ENCODE results near the gene FAM118A. TPM values are rescaled to one million over a fixed set of nuclear protein-coding genes. Genes with fewer than 3 reads are reported as not detected.

FAM118A gene
- total and polyA plus RNA-seq, 2 experiments from 2014 or later: 11.9 to 20.3 TPM

DNA sequence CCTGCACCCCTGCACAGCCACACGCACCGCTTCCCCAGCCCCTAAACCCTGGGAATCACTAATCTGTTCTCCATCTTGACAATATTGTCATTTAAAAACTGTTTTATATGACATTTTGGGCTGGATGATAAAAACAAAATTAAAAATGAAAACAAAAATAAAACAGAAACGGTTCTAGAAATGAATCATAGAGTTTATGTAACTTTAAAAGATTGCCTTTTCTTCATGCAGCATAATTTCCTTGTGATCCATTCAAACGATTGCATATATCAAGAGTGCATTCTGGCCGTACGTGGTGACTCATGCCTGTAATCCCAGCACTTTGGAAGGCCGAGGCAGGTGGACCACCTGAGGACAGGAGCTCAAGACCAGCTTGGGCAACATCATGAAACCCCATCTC lies 6.6 kb upstream of the FAM118A start:
- no peaks in the 10 kb centered on the region for H3K79me2 ChIP-seq (replicated peaks; ENCODE audit: insufficient read depth)
- H2AFZ ChIP-seq: no peak overlapping the region
- no peaks in the 10 kb centered on the region for H3K36me3 ChIP-seq (ENCODE audit: insufficient read depth)
- Mint-ChIP-seq H3K4me1 (peaks cover 15% of the 10 kb centered on the region), H3K9me3 (no peaks in the 10 kb centered on the region), H3K36me3 (ENCODE audit: low read depth) (no peaks in the 10 kb centered on the region), H3K4me3 (no peak overlapping the region), H3K27me3 (ENCODE audit: insufficient read depth, low read depth, poor library complexity) (peaks cover 14% of the 10 kb centered on the region), H3K27ac (no peak overlapping the region)
- no peaks in the 10 kb centered on the region for H3K27me3 ChIP-seq (ENCODE audit: insufficient read depth)
- H3K4me1 ChIP-seq (ENCODE audit: insufficient read depth): peaks cover 9% of the 10 kb centered on the region; the same call in 1 of the 2 replicates
- H3K4me3 ChIP-seq: no peak overlapping the region
- H3F3A ChIP-seq (replicated peaks; ENCODE audit: low read depth): peaks cover 2% of the 10 kb centered on the region; the same call in 1 of the 2 replicates
- ATAC-seq (no peak), DNase-seq (ENCODE audit: low spot score) (no peak)
- H3K27ac ChIP-seq (ENCODE audit: low read depth): no peak overlapping the region
- no peak for TF ChIP-seq CREB1 (CRISPR knock-in tag; IDR thresholded peaks at IDR 0.05; ENCODE audit: low read depth)
- TF ChIP-seq, protein P1, sequence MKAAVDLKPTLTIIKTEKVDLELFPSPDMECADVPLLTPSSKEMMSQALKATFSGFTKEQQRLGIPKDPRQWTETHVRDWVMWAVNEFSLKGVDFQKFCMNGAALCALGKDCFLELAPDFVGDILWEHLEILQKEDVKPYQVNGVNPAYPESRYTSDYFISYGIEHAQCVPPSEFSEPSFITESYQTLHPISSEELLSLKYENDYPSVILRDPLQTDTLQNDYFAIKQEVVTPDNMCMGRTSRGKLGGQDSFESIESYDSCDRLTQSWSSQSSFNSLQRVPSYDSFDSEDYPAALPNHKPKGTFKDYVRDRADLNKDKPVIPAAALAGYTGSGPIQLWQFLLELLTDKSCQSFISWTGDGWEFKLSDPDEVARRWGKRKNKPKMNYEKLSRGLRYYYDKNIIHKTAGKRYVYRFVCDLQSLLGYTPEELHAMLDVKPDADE (IDR thresholded peaks at IDR 0.05): no peak
- H4K20me1 ChIP-seq (replicated peaks; ENCODE audit: insufficient read depth): no peaks in the 10 kb centered on the region
- H3K4me2 ChIP-seq: no peak overlapping the region
- 0 out of 2 replicates have a peak, but pooled peaks cover 2% of the 10 kb centered on the region for H3K9me2 ChIP-seq (ENCODE audit: insufficient read depth)

DNA sequence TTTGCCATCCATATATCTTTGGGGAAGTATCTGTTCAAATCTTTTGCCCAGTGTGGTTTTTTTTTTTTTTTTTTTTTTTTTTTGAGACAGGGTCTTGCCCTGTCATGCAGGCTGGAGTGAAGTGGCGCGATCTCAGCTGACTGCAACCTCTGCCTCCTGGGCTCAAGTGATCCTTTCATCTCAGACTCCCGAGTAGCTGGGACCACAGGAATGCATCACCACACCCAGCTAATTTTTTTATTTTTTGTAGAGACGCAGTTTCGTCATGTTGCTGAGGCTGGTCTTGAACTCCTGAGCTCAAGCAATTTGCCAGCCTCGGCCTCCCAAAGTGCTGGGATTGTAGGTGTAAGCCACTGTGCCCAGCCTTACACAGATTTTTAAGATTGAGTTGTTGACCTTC lies 4.8 kb upstream of the FAM118A start:
- Histone ChIP-seq H3K79me2 (replicated peaks; ENCODE audit: insufficient read depth) (no peaks in the 10 kb centered on the region), H3F3A (replicated peaks; ENCODE audit: low read depth) (peaks cover 14% of the 10 kb centered on the region)
- TF ChIP-seq, protein P2, sequence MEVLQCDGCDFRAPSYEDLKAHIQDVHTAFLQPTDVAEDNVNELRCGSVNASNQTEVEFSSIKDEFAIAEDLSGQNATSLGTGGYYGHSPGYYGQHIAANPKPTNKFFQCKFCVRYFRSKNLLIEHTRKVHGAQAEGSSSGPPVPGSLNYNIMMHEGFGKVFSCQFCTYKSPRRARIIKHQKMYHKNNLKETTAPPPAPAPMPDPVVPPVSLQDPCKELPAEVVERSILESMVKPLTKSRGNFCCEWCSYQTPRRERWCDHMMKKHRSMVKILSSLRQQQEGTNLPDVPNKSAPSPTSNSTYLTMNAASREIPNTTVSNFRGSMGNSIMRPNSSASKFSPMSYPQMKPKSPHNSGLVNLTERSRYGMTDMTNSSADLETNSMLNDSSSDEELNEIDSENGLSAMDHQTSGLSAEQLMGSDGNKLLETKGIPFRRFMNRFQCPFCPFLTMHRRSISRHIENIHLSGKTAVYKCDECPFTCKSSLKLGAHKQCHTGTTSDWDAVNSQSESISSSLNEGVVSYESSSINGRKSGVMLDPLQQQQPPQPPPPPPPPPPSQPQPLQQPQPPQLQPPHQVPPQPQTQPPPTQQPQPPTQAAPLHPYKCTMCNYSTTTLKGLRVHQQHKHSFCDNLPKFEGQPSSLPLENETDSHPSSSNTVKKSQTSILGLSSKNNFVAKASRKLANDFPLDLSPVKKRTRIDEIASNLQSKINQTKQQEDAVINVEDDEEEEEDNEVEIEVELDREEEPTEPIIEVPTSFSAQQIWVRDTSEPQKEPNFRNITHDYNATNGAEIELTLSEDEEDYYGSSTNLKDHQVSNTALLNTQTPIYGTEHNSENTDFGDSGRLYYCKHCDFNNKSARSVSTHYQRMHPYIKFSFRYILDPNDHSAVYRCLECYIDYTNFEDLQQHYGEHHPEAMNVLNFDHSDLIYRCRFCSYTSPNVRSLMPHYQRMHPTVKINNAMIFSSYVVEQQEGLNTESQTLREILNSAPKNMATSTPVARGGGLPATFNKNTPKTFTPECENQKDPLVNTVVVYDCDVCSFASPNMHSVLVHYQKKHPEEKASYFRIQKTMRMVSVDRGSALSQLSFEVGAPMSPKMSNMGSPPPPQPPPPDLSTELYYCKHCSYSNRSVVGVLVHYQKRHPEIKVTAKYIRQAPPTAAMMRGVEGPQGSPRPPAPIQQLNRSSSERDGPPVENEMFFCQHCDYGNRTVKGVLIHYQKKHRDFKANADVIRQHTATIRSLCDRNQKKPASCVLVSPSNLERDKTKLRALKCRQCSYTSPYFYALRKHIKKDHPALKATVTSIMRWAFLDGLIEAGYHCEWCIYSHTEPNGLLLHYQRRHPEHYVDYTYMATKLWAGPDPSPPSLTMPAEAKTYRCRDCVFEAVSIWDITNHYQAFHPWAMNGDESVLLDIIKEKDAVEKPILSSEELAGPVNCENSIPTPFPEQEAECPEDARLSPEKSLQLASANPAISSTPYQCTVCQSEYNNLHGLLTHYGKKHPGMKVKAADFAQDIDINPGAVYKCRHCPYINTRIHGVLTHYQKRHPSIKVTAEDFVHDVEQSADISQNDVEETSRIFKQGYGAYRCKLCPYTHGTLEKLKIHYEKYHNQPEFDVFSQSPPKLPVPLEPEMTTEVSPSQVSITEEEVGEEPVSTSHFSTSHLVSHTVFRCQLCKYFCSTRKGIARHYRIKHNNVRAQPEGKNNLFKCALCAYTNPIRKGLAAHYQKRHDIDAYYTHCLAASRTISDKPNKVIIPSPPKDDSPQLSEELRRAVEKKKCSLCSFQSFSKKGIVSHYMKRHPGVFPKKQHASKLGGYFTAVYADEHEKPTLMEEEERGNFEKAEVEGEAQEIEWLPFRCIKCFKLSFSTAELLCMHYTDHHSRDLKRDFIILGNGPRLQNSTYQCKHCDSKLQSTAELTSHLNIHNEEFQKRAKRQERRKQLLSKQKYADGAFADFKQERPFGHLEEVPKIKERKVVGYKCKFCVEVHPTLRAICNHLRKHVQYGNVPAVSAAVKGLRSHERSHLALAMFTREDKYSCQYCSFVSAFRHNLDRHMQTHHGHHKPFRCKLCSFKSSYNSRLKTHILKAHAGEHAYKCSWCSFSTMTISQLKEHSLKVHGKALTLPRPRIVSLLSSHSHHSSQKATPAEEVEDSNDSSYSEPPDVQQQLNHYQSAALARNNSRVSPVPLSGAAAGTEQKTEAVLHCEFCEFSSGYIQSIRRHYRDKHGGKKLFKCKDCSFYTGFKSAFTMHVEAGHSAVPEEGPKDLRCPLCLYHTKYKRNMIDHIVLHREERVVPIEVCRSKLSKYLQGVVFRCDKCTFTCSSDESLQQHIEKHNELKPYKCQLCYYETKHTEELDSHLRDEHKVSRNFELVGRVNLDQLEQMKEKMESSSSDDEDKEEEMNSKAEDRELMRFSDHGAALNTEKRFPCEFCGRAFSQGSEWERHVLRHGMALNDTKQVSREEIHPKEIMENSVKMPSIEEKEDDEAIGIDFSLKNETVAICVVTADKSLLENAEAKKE (CRISPR knock-in tag; IDR thresholded peaks at IDR 0.05): no peak
- TF ChIP-seq, protein P3, sequence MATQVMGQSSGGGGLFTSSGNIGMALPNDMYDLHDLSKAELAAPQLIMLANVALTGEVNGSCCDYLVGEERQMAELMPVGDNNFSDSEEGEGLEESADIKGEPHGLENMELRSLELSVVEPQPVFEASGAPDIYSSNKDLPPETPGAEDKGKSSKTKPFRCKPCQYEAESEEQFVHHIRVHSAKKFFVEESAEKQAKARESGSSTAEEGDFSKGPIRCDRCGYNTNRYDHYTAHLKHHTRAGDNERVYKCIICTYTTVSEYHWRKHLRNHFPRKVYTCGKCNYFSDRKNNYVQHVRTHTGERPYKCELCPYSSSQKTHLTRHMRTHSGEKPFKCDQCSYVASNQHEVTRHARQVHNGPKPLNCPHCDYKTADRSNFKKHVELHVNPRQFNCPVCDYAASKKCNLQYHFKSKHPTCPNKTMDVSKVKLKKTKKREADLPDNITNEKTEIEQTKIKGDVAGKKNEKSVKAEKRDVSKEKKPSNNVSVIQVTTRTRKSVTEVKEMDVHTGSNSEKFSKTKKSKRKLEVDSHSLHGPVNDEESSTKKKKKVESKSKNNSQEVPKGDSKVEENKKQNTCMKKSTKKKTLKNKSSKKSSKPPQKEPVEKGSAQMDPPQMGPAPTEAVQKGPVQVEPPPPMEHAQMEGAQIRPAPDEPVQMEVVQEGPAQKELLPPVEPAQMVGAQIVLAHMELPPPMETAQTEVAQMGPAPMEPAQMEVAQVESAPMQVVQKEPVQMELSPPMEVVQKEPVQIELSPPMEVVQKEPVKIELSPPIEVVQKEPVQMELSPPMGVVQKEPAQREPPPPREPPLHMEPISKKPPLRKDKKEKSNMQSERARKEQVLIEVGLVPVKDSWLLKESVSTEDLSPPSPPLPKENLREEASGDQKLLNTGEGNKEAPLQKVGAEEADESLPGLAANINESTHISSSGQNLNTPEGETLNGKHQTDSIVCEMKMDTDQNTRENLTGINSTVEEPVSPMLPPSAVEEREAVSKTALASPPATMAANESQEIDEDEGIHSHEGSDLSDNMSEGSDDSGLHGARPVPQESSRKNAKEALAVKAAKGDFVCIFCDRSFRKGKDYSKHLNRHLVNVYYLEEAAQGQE (IDR thresholded peaks at IDR 0.05; ENCODE audit: unreplicated experiment): no peak
- no peak for TF ChIP-seq ZNF331 (CRISPR knock-in tag; IDR thresholded peaks at IDR 0.05; ENCODE audit: low read depth)
- TF ChIP-seq STAT1 (IDR thresholded peaks at IDR 0.05; ENCODE audit: unreplicated experiment): no peak
- TF ChIP-seq, protein P1 (IDR thresholded peaks at IDR 0.05): no peak
- TF ChIP-seq EZH2 (IDR thresholded peaks at IDR 0.05; ENCODE audit: low read depth, unreplicated experiment): no peak
- no peak for TF ChIP-seq ZNF114 (CRISPR knock-in tag; IDR thresholded peaks at IDR 0.05)
- TF ChIP-seq EZH2phosphoT487 (IDR thresholded peaks at IDR 0.05; ENCODE audit: unreplicated experiment): no peak
- no peak for TF ChIP-seq CREB1 (CRISPR knock-in tag; IDR thresholded peaks at IDR 0.05; ENCODE audit: low read depth)

More for the DNA sequence above, 4.8 kb upstream of the FAM118A start:
- no peak overlapping the region for H2AFZ ChIP-seq
- DNase-seq (ENCODE audit: low spot score): no peak
- Mint-ChIP-seq H3K4me3 (no peak overlapping the region), H3K9me3 (no peaks in the 10 kb centered on the region), H3K36me3 (ENCODE audit: low read depth) (no peaks in the 10 kb centered on the region; the same call in 2 of the 3 replicates), H3K4me1 (peaks cover 10% of the 10 kb centered on the region), H3K27ac (no peak overlapping the region), H3K27me3 (ENCODE audit: insufficient read depth, low read depth, poor library complexity) (peaks cover 19% of the 10 kb centered on the region)
- H3K9me2 ChIP-seq (ENCODE audit: insufficient read depth): 0 out of 2 replicates have a peak, but pooled peaks cover 3% of the 10 kb centered on the region
- H3K4me2 ChIP-seq: no peak overlapping the region
- no peaks in the 10 kb centered on the region for H4K20me1 ChIP-seq (replicated peaks; ENCODE audit: insufficient read depth)
- peaks cover 12% of the 10 kb centered on the region; the same call in 1 of the 2 replicates for H3K4me1 ChIP-seq (ENCODE audit: insufficient read depth)
- no peaks in the 10 kb centered on the region for H3K36me3 ChIP-seq (ENCODE audit: insufficient read depth)
- no peak overlapping the region for H3K4me3 ChIP-seq
- no peak for ATAC-seq
- H3K27me3 ChIP-seq (ENCODE audit: insufficient read depth): no peaks in the 10 kb centered on the region
- no peak overlapping the region for H3K27ac ChIP-seq (ENCODE audit: low read depth)
